GM12873 (cell line): ENCODE data around the gene KLF6.

Source experiments
- TF ChIP-seq, protein P1 (sequence below): IDR thresholded peaks from 2 replicates; pipeline ENCODE4 v1.5.1; 2012; ENCODE audit warnings: low read depth, mild to moderate bottlenecking, moderate library complexity, low read length, control low read depth; ENCODE audit not compliant: insufficient read depth; ENCODE audit errors: missing control alignments

The KLF6 gene

DNA sequence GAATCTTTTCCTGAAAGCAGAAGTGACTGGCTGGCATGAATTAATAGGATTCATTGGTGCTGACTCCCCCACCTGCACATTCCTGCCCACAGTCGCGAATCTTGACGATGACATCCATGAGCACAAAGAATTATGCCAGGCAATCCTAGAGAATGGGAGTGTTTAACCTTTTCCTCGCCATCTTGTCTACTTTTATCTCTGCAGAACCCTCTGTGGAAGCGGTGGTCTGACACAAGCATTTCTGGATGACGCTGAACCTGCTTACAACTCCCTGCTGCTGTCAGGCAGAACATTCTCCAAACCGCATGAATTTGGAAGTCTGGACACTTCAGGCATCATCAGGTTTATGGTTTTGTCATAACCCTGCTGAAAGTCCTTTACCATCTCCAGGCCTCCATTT lies 36.5 kb downstream of the KLF6 start:
- TF ChIP-seq, protein P1, sequence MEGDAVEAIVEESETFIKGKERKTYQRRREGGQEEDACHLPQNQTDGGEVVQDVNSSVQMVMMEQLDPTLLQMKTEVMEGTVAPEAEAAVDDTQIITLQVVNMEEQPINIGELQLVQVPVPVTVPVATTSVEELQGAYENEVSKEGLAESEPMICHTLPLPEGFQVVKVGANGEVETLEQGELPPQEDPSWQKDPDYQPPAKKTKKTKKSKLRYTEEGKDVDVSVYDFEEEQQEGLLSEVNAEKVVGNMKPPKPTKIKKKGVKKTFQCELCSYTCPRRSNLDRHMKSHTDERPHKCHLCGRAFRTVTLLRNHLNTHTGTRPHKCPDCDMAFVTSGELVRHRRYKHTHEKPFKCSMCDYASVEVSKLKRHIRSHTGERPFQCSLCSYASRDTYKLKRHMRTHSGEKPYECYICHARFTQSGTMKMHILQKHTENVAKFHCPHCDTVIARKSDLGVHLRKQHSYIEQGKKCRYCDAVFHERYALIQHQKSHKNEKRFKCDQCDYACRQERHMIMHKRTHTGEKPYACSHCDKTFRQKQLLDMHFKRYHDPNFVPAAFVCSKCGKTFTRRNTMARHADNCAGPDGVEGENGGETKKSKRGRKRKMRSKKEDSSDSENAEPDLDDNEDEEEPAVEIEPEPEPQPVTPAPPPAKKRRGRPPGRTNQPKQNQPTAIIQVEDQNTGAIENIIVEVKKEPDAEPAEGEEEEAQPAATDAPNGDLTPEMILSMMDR = no peak

DNA sequence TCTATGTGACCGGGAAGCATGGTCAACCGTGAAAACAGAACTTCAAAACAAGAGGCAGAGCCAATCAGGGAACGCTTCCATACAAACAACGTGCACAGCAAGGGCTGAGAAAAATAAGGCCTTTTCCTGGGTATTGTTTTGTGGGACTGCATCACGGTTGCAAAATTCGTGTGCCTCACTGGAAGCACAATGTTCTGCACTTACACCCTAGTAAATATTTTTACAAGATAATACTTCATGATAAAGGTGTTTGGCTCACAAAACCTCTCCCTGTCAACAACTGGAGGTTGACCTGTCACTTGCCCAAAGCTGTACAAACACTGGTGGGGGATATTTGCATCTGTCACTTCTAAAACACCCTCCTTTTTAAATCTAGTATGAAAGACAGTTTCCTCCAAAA lies 37.0 kb downstream of the KLF6 start:
- TF ChIP-seq, protein P1 = no peak

- TF ChIP-seq, protein P1 = no peak
Observed at GRCh38 chr10:3747248-3747960, 37.6 kb downstream of the KLF6 start.

- TF ChIP-seq, protein P1 = no peak
Observed at GRCh38 chr10:3746634-3747033, 38.4 kb downstream of the KLF6 start.

DNA sequence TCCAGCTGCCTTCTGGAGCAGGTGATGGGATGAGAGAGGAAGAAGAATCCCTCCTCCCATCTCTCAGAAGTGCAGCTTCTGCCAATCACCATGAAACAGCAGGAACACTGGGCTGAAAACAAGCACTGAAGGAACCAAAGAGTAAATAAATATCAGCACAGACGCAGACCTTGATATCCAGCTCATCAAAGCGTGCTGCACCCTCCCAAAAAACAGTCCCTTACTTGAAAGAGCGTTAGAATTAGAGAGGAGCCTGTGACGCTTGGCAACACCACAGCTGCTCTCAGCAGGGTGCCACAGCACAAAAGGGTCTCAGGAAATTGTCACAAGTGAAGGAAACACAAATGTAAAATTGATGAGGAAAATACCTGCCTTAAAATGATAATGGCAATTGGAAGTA lies 39.5 kb downstream of the KLF6 start:
- TF ChIP-seq, protein P1 = no peak

DNA sequence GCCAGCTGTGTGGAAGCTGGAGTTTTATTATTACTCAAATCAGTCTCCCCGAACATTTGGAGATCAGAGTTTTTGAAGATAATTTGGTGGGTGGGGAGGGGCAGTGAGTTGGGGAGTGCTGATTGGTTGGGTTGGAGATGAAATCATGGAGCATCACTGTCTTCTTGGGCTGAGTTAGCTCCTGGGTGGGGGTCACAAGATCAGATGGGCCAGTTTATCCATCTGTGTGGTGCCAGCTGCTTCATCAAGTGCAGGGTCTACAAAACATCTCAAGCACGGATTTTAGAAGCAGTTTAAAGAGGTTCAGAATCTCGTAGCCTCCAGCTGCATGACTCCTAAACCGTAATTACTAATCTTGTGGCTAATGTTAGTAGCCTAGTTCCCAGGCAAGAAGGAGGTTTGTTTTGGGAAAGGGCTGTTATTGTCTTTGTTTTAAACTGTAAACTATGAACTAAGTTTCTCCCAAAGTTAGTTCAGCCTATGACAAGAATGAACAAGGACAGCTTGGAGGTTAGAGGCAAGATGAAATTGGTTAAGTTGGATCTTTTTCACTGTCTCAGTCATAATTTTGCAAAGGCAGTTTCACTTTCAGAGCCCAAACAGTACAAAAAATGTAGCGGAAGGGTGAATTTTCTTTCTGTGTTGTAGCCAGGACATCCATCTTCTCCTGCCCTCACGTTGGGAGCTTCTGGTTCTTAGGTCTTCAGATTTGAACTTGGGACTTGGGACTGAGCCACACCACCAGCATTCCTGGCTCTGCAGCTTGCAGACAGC lies 43.1 kb downstream of the KLF6 start:
- TF ChIP-seq, protein P1 = no peak

- TF ChIP-seq, protein P1 = no peak
Observed at GRCh38 chr10:3740157-3740871, 44.7 kb downstream of the KLF6 start.
